ENCODE data around the gene APOLD1.
"Not testable (repeated sequence)": the region's sequence is repeated elsewhere in the genome, so short reads cannot be mapped to it uniquely, and the experiment has no call there.

Gene APOLD1

GRCh38 chr12:12784911-12785814 lies at the start of gene APOLD1:
Gene APOLD1 (plus strand): TSS chr12:12785659. CDS start chr12:12785692, 33 bp downstream.
- DNase-seq, result no peak

- peak; percentile 11 for DNase-seq
Measured at GRCh38 chr12:12736759-12737676, 48.4 kb upstream of the APOLD1 start.

- DNase-seq, result not testable (repeated sequence)
Measured at GRCh38 chr12:12738152-12738551, 47.3 kb upstream of the APOLD1 start.

DNA sequence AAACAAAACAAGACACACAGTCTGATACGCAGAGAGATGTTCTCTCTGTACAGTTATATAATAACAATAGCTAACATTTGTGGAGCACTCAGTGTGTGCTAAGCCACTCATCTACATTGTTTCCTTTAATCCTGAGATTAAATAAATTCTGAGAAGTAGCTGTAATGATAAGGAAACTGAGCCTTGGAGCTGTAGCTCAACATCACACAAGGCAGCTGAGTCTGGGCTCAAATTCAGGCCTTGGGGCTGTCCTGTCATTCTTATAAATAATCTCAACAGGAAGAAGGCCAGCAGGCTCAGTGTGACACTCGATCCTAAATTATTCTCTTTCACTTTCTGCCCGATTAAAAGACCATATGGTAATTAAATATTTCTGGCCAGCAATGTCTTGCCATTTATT lies 43.8 kb upstream of the APOLD1 start:
- DNase-seq, result no peak

GRCh38 chr12:12744546-12745305 lies 40.7 kb upstream of the APOLD1 start:
- DNase-seq, result no peak

DNA sequence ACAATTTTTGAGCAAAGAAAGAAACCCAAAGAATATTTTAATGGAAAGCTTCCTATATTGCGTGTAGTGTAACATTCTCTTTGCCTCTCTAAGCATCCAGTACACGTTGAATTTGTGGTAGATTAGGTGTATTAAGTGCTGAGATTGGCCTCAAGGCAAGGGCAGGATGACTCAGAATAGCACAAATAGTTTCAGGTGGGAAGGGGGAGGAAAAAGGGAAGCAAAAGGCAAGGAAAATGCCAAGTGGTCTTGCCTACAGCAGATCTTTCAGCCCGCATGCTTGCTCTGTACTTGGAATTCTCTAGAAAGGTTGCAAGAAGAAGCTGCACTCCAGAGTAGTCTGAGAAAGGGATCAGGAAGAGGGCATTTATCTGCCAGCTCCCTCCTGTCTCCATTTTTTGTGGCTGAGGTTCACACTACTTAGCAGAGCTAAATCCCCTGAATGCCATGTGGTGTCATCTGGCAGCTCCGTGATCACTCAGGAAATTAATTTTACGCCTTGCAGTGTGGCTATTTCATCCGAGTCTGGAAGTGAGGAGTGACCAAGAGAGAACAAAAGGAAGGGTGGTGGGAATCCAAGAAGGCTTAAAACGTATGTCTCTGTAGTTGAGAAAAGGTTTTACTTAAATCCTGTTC lies 39.8 kb upstream of the APOLD1 start:
- no peak for DNase-seq

DNA sequence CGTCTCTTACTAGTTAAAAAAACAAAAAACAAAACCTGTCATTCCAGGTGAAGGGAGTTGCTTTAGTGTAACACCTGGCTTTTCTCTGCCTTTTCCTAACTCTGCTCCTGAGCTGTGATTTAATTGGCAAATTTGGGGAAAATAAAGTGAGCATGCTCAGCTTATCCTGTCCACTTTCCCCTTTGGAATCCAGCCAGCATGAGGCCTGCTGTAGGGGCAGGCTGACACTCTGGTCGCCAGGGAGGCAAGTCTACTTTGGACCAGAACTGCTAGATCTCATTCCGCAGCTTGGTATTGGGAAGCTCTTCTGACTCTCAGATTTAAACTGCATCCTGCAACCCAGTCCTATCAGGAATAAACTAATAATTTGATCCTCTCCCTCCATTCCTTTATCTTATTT lies 38.2 kb upstream of the APOLD1 start:
- no peak for DNase-seq

GRCh38 chr12:12748044-12748443 lies 37.4 kb upstream of the APOLD1 start:
- DNase-seq, result no peak

DNA sequence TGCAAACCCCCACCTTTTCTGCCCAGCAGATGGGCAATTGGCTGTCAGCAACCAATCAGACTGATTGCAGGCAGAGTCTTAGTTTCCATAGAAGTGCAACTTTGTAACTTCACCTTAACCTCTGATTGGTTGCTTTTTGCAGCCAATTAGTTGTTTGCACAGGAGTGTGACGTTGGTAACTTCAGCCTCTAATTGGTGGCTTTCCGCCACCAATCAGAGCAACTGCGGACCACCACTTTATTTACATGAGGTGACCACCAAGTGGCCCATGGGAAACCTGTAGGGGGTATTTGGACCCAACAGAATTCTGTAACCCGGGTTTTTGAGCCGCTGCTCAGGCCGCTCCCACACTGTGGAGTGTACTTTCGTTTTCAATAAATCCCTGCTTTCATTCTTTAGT lies 36.0 kb upstream of the APOLD1 start:
- no peak for DNase-seq

DNA sequence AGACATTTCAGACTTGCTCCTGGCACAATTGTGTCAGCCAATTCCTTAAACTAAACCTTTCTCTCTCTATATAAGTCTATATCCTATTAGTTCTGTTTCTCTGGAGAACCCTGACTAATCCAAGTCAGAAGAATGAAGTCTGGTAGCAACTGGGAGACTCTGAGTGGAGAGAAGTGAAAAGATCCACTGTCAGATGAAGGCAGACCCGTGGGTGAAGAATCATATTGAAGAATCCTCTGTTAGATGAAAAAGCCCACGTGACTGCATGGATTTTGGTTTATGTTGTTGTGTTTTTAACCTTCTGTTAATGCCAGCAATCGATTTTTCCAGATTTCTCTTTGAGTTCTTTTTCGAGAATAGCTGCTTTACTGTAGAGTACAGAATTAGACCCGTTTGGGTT lies 29.5 kb upstream of the APOLD1 start:
- DNase-seq, result no peak

DNA sequence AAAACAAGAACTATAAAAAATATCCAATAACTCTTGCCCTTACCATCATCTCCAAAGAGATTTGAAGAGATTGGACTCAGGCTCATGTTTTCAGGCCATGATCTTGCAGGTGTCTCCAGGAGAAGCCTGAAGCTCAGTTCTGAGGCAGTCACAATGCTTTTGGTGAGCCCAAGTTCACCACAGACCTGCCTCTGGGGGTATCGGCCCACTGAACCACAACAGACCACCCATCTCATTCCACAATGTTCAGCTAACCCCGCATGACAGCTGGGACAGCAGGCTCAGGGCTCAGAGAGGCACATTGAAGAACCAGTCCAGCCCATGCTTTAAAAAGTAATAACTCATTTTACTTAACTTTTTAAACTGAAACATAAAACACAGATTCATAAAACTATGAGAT lies 28.3 kb upstream of the APOLD1 start:
- no peak for DNase-seq

DNA sequence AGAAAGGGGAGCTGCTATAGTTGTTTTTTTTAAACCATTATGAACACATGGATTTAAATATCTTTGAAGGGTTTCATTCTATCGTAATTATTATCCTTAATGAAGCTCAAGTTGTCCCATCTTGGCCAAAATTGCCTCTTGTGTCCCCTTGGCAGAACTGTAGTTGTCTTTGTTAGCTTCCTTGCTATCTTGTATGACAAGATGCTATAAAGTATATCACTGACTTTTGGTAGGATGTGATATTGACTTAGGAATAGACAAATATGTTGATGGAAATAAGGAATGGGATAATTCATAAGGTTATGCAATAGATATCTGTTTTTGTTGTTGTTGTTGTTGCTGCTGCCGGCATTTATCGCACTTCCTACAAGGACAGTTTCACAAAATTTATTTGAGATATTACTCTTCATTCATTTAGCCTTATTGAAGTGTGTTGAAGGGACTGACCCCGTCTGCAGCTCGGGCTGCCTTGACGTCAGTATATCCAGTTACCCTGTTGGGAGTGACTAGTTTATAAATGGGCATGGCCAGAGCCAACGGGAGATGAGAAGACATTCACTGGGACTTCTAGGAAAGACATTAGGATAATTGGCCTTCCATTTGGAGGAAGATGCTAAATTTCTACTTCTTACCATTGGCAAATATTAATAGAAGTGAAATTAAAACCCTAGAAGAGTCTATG lies 26.1 kb upstream of the APOLD1 start:
- DNase-seq, result no peak

DNA sequence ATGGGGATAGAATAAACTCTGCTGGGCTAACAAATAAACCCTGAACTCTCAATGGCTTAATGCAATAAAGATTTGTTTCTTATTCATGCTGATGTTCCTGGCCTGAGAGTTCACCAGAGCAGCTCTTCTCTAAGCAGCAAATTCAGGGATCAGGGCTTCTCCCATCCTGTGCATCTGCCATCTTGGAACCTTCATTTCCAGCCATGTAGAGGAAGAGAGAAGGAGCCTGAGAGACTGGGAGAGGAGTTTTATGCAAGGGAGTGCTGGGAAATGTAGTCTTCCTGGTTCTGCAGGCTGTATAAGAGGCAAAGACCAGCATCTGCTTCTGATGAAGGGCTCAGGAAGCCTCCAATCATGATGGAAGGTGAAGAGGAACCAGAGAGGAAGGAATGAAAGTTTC lies 20.6 kb upstream of the APOLD1 start:
- DNase-seq, result no peak

DNA sequence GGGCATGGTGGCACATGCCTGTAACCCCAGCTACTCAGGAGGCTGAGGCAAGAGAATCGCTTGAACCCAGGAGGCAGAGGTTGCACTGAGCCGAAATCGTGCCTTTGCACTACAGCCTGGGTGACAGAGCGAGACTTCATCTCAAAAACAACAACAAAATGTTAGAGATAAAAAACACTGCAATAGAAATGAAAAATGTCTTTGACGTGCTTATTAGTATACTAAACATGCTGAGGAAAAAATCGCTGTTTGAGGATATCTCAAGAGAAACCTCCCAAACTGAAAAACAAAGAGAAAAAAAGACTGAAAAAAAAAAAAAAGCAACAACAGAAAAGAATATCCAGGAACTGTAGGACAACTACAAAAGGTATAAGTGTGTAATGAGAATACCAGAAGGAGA lies 15.2 kb upstream of the APOLD1 start:
- DNase-seq, result no peak

DNA sequence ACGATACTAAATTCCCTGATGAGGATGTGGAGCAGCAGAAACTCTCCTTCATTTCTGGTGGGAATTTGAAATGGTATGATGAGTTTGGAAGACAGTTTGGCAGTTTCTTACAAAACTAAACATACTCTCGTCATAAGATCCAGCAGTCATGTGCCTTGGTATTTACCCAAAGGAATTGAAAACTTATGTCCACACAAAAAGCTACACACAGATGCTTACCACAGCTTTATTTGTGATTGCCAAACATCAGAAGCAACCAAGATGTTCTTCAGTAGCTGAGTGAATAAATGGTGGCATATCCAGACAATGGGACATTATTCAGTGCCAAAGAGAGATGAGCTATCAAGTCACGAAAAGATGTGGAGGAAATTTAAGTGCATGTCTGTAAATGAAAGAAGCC lies 10.7 kb upstream of the APOLD1 start:
- no peak for DNase-seq

DNA sequence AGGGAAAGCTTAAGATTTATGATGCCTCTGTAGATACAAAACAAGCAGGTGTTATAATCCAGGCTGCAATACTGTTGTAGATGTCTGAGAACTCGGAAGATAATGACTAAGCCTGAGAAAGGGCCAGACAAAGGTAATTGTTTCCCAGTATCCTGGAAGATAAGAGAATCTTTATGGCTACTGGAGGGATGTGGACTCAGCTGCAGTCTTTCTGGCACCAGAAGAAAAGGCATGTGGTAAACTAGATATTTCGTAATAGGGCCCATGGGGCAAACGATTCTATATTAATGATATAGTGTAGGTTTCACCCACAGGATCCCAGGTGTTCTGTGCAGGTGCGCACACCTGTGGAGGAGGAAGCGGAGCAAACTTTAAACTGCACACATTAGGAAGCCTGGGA lies 9.2 kb upstream of the APOLD1 start:
- no peak for DNase-seq

GRCh38 chr12:12777092-12777491 lies 8.4 kb upstream of the APOLD1 start:
- DNase-seq, result no peak

DNA sequence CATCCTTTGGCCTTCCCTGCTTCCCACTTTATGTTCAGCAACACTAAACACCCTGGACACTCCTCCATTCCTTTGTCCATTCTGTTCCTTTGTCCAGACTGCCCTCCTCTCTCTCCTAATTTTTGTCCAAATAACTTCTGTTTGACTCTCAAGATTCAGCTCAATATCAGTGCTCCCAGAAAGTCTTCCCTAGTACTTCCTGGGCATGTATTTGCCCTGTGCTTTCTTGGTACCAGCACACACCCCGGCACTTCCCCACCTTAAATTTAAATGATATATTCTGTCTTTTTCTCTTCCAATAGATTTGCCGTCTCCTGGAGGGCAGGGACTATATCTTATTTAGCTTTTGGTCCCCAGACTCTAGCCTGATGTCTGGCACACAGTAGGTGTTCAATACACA lies 6.5 kb upstream of the APOLD1 start:
- no peak for DNase-seq

- DNase-seq, result peak; percentile 82
Measured at GRCh38 chr12:12779529-12779928, 5.9 kb upstream of the APOLD1 start.

- DNase-seq, result no peak
Measured at GRCh38 chr12:12784116-12784515, 1.3 kb upstream of the APOLD1 start.

DNA sequence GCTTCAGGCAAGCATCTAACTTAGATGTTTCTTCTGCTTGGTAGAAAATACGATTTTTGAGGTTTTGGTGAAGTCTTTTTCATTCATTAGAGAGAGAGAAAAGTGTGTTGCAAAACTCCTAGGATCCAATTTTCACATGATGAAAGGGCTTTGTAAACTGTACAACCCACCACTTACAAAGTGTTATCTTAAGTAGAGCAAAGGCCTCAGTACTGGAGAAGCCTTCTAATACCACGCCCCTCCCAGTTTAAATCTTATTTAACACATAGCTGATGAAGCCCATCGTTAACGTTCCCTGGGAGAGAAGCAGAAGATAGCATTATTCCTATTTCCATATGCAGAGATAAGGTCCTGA lies 869 bp downstream of the APOLD1 start:
- DNase-seq, result no peak
